Islet of Langerhans (tissue), 1 donor: ENCODE measurements around the gene GRIK2.

ENCODE experiments used
- FAIRE-seq: peaks from one replicate; lab custom pipeline; 2011; peaks lifted over from hg19 to GRCh38; lab: Jason Lieb, UNC

GRIK2 gene

GRCh38 chr6:101458336-101458735 is 64.8 kb downstream of the GRIK2 start:
- no peak for FAIRE-seq

DNA sequence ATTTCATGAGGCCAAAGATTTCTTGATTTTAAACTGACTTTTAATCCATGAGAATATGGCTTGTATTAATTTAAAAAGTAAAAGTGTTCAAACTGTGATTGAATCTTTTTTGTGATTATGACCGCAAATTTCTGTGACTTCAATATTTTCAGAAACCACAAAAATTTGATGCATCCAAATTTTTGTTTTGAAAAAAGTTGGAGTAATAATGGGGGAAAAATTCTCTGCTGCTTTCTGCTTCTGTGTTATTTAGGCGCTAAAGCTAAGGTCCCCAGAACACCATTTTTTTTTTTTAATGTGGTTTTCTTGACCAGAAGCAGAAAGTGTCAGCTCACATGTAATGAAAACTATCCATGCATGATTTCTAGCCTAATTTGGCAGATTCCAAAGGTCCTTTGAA is 65.3 kb downstream of the GRIK2 start:
- FAIRE-seq, result no peak

GRCh38 chr6:101462576-101462975 is 69.1 kb downstream of the GRIK2 start:
- FAIRE-seq, result no peak

GRCh38 chr6:101465863-101466262 is 72.4 kb downstream of the GRIK2 start:
- no peak for FAIRE-seq

DNA sequence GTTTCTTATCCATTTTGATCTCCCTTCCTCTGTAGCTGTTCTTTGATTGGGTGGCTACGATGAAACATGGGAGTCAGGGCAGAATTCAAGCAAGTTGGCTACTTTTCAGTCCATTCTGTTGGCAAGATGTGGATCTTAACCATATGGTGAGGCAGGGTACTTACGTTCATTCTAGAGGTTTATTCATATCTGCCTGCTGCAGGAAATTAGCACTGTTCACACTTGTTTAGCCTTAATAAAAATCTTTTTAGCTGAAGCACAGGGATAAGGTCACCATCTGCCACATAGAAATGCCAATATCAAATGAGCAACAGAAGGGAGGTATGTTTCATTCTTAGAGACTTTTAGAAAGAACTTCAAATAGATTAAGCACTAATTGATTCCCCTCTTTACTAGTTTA is 83.9 kb downstream of the GRIK2 start:
- no peak for FAIRE-seq

DNA sequence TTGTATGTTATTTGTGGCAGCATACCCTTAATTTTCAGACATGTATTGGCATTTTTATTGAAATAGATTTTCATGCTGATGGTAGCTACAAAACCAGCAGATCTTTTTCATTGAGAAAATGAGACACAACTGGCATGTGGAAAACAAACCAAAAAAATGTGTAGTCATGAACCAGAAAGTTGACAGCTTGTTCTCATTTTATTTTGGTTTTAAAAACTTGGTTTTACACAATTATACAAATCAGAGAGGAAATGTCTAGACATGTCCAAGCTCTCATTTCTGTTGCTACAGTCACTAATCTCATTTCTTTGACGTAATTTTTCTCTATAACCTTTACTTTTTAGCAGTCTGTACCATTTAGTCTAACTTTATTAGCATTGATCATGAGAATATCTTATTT is 85.4 kb downstream of the GRIK2 start:
- no peak for FAIRE-seq

- no peak for FAIRE-seq
Measured at GRCh38 chr6:101482606-101483005, 89.1 kb downstream of the GRIK2 start.

DNA sequence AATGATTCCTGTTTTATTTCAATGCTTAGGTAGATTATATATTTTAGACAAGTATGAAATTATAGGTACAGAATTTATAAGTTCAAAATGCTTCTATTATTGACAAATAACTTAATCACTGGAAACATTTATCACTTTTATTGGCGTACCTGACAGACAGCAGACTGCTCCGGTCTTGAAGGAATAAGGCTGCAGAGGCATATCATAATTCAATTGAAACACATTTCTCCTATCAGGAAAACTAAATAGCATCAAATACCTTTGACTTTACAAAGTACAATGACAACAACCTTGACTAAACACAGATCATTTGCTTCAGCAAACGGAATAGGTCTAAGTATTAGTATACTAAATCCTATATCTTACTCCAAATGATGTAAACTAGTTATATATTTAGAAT is 91.3 kb downstream of the GRIK2 start:
- FAIRE-seq, result no peak

- no peak for FAIRE-seq
Measured at GRCh38 chr6:101486124-101486523, 92.6 kb downstream of the GRIK2 start.

DNA sequence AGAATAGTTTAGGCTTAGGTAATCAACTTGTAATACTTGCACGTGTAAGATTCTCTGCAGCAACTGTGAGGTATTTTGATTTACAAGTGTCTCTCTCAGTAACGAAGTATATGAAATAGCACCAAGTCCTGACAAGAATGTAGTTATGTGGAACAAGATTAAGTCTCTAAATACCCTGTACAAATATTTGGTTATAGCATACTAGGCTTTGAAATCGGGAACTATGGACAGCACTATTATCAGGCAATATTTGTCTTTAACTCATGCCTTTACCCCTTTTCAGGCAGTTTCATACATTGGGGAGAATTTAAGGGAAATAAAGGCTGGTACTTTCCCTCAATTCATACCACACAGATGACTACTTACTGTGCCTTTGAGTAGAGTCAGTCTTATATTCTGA is 93.2 kb downstream of the GRIK2 start:
- no peak for FAIRE-seq

GRCh38 chr6:101489456-101489855 is 95.9 kb downstream of the GRIK2 start:
- no peak for FAIRE-seq

- no peak for FAIRE-seq
Measured at GRCh38 chr6:101490857-101491256, 97.3 kb downstream of the GRIK2 start.

DNA sequence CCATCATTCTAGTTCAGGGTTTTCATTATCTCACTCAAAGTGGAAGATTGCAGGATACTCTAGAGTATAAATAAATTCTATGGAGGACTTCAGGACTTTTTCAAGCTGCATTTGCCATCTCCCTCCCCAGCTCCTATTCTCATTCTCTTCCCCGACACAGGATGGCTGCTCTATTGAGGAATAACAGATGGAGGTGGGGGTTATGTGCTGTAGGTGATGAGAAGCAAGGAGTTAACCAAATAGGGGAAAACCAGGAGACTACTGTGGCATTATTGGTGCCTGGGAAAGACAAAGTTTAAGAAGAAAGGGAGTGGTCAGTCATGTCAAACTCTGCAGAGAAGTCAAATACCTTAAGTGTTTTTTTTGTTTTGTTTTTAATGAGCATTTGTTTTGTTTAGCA is 109.3 kb downstream of the GRIK2 start:
- no peak for FAIRE-seq

DNA sequence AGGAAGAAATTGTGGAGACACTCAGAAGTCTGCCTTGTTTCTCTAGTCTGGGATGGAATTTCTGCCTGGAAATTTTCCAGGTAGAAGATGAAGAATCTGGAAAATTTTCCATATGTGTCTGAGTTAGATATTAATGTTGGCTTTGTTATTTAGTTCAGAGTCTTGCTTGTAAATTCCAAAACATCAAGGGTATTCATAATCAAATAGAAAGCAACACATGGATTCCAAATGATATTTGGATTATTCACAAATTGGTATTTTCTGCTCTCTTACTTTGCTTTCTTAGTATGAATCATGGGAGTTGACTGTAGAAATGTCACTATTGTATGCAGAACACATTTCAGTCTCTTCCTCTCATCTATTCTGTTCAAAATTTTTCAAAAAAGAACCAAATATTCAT is 116.0 kb downstream of the GRIK2 start:
- FAIRE-seq, result no peak

GRCh38 chr6:101513181-101513580 is 119.7 kb downstream of the GRIK2 start:
- FAIRE-seq, result no peak

DNA sequence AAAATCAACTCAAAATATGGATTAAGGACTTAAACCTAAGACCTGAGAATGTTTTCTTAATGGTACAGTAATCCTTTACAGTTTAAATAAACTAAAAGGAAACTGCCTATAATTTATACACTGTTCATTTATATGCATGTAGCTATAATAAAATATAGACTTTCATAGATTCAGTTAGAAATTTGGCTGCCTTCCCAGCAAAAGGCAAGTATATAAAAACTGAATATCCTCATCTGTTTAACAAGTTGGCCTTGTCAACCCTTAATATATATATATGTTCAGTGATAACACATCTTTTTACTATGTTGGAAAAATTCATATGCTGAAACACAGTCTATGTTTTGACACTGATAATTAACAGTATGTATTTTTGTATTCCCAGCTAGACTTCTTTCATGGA is 123.1 kb downstream of the GRIK2 start:
- FAIRE-seq, result peak; percentile 55

- no peak for FAIRE-seq
Measured at GRCh38 chr6:101517632-101518031, 124.1 kb downstream of the GRIK2 start.

- no peak for FAIRE-seq
Measured at GRCh38 chr6:101522254-101522653, 128.7 kb downstream of the GRIK2 start.

DNA sequence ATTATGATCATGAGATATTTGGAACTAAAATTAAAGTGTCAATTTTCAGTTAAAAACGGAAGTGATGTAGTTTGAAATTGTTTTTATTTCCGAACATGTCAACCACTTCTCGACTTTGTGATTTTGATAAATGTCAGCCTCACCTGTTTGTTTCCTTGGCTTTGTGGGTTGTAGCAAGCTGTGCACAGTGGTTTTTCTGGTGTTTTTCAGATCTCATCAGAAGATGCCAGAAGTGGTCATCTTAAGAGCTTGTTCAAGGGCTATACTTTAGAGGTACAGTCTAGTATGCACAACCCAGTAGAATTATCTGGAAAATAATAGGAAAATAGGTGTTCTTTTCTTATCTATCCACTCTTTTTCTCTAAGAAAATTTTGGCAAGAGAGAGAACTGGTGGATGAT is 134.0 kb downstream of the GRIK2 start:
- no peak for FAIRE-seq

- FAIRE-seq, result no peak
Measured at GRCh38 chr6:101528801-101529200, 135.3 kb downstream of the GRIK2 start.

- no peak for FAIRE-seq
Measured at GRCh38 chr6:101531538-101531937, 138.0 kb downstream of the GRIK2 start.

DNA sequence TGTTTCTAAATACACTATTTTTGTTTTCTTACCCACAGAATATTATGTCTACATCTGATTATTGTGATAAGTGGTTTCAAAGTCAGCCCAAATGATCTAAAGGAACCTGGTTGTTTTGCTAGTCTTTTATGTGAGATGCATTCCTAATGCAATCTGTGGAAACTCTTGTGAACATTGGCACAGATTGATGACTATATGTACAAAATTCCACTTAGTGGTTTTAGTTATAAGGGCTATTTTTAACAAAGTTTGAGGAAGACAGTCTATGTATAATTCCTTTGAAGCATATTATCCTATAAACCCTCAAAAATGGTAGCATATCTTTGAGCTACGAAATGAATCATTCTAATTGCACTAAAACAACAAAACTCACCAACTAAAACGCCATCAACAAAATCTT is 140.9 kb downstream of the GRIK2 start:
- FAIRE-seq, result peak; percentile 94

DNA sequence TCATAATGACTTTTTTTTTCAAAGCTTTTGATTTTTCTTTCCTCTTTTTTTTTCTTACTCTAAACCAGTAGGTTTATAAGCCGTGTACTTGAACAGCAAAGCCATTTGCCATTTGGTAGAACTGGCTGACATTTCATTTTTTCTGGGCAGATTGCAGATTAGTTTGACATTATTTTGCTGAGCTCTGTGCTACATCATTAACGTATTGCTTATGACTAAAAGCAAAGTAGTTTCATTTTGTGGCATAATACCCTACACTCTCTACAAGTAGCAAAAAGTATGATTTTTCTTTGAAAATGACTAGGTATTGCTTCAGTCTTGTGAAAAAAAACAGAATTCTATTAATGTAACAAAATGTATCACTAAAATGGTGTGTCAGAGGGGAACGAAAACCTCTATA is 141.3 kb downstream of the GRIK2 start:
- no peak for FAIRE-seq

- FAIRE-seq, result peak; percentile 21
Measured at GRCh38 chr6:101537753-101538316, 144.3 kb downstream of the GRIK2 start.
